ENCODE data around the gene NTSR1. TPM values are rescaled to one million over a fixed set of nuclear protein-coding genes. Genes with fewer than 3 reads are reported as not detected.

Gene NTSR1
- total and polyA plus RNA-seq, 2 of the 13 experiments (the other 11 are each of a cell fraction or from before 2014, with no cell fraction given) = 0.09 to 0.12 TPM

GRCh38 chr20:62808211-62808865 lies 99.7 kb downstream of the NTSR1 start (continued):
- no peak for TF ChIP-seq ZNF781 (CRISPR knock-in tag; IDR thresholded peaks at IDR 0.05; ENCODE audit: borderline replicate concordance, not compliant biosample characterization)
- TF ChIP-seq CCDC6 (CRISPR knock-in tag; IDR thresholded peaks at IDR 0.05) = no peak
- TF ChIP-seq FOSL1 (CRISPR knock-in tag; IDR thresholded peaks at IDR 0.05; ENCODE audit: borderline replicate concordance) = no peak
- TF ChIP-seq ZNF230 (CRISPR knock-in tag; IDR thresholded peaks at IDR 0.05) = no peak
- no peak for TF ChIP-seq CHD4 (IDR thresholded peaks at IDR 0.05; ENCODE audit: borderline replicate concordance, low read length)
- no peak for TF ChIP-seq FOXK1 (CRISPR knock-in tag; IDR thresholded peaks at IDR 0.05; ENCODE audit: borderline replicate concordance, low read depth)
- 0 out of 2 replicates have a peak, but pooled peaks have one; percentile 21 for TF ChIP-seq TFE3 (CRISPR knock-in tag; IDR thresholded peaks at IDR 0.05)
- TF ChIP-seq ESRRA (CRISPR knock-in tag; IDR thresholded peaks at IDR 0.05; ENCODE audit: low read depth) = no peak
- no peak for TF ChIP-seq ZNF441 (CRISPR knock-in tag; IDR thresholded peaks at IDR 0.05; ENCODE audit: borderline replicate concordance)
- 0 out of 3 replicates have a peak, but pooled peaks have one; percentile 41 for TF ChIP-seq MXI1 (IDR thresholded peaks at IDR 0.05; ENCODE audit: borderline replicate concordance, low read depth, low read length)
- no peak for TF ChIP-seq SP5 (CRISPR knock-in tag; IDR thresholded peaks at IDR 0.05; ENCODE audit: borderline replicate concordance, low read depth)
- no peak for TF ChIP-seq BCLAF1 (IDR thresholded peaks at IDR 0.05)
- TF ChIP-seq POLR2G (IDR thresholded peaks at IDR 0.05; ENCODE audit: low read depth, low read length) = no peak
- 0 out of 2 replicates have a peak, but pooled peaks have one; percentile 39 for TF ChIP-seq ZNF503 (CRISPR knock-in tag; IDR thresholded peaks at IDR 0.05)
- no peak for TF ChIP-seq PBX3 (CRISPR knock-in tag; IDR thresholded peaks at IDR 0.05; ENCODE audit: borderline replicate concordance)
- no peak for TF ChIP-seq USF2 (IDR thresholded peaks at IDR 0.05; ENCODE audit: low read depth, low read length)
- no peak for TF ChIP-seq USF2 (CRISPR knock-in tag; IDR thresholded peaks at IDR 0.05; ENCODE audit: borderline replicate concordance)
- no peak for TF ChIP-seq DDIT3 (CRISPR knock-in tag; IDR thresholded peaks at IDR 0.05)
- TF ChIP-seq KDM2A (CRISPR knock-in tag; IDR thresholded peaks at IDR 0.05; ENCODE audit: borderline replicate concordance, low read depth) = peak; percentile 27; the same call in 1 of the 2 replicates
